ENCODE measurements around the gene CPNE4.

DNA sequence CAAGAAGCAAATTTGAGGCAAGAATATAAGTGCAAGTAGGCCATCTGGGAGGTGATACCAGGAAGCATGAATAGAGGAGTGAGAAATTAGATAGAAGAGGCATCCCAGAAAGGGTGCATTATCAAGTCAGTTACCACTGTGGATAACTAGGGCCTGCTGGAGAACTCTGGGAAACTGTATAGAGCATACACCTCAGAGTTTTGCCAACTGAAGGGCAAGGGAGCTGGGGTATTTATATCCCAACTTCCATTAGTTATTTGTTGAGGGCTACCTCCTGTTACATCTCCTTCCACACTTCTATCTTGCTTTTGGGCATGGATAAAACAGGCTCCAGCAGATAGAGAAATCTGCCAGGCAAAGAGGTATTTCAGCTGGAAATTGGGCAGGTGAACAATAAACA is 448.5 kb downstream of the CPNE4 start:
- TF ChIP-seq, protein P1, sequence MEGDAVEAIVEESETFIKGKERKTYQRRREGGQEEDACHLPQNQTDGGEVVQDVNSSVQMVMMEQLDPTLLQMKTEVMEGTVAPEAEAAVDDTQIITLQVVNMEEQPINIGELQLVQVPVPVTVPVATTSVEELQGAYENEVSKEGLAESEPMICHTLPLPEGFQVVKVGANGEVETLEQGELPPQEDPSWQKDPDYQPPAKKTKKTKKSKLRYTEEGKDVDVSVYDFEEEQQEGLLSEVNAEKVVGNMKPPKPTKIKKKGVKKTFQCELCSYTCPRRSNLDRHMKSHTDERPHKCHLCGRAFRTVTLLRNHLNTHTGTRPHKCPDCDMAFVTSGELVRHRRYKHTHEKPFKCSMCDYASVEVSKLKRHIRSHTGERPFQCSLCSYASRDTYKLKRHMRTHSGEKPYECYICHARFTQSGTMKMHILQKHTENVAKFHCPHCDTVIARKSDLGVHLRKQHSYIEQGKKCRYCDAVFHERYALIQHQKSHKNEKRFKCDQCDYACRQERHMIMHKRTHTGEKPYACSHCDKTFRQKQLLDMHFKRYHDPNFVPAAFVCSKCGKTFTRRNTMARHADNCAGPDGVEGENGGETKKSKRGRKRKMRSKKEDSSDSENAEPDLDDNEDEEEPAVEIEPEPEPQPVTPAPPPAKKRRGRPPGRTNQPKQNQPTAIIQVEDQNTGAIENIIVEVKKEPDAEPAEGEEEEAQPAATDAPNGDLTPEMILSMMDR (IDR thresholded peaks at IDR 0.05 in 4 of 5, conservative IDR thresholded peaks at IDR 0.05 in 1 of 5), result no peak
- TF ChIP-seq POLR2A (IDR thresholded peaks at IDR 0.05), result no peak
